GM20000 (cell line): ENCODE measurements around the gene GRK2.
A peak's percentile ranks its signal among the peaks of the same experiment; 100 is the strongest.
"Not testable (repeated sequence)": the region's sequence is repeated elsewhere in the genome, so short reads cannot be mapped to it uniquely, and the experiment has no call there.

Source experiments
- DNase-seq: peaks from one replicate; pipeline ENCODE4 v3.0.0; 2012; ENCODE audit warnings: low spot score
- CTCF ChIP-seq: IDR thresholded peaks from 2 replicates; pipeline ENCODE4 v1.5.1; 2012; ENCODE audit warnings: mild to moderate bottlenecking, control low read depth; ENCODE audit errors: extremely low read depth, missing control alignments

GRK2 gene

GRCh38 chr11:67266449-67267187 is at the start of gene GRK2:
Gene GRK2 (plus strand): TSS chr11:67266473. CDS start chr11:67266700, 227 bp downstream.
- DNase-seq = peak; percentile 83
- TF ChIP-seq CTCF = no peak

DNA sequence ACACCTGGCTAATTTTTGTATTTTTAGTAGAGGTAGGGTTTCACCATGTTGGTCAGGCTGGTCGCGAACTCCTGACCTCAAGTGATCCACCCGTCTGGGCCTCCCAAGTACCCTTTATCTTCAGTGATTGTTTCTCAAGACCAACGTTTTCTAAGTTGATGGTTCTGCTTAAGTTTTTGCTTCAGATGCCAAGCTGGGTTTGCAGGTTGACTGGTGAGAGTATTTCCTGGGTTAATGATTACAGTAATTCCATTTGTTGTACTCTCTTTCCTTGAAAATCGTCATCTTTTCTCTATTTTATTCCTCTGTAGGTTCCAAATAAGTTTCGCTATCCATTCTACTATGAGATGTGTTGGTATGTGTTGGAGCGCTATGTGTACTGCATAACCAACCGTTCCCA is 38.5 kb upstream of the GRK2 start:
- no peak for DNase-seq
- no peak for TF ChIP-seq CTCF

GRCh38 chr11:67230406-67230805 is 35.9 kb upstream of the GRK2 start:
- TF ChIP-seq CTCF = no peak
- DNase-seq = no peak

- DNase-seq = no peak
- no peak for TF ChIP-seq CTCF
These were observed 35.4 kb upstream of the GRK2 start for GRCh38 chr11:67230886-67231285.

- no peak for TF ChIP-seq CTCF
- DNase-seq = no peak
These were observed 32.6 kb upstream of the GRK2 start for GRCh38 chr11:67233584-67234190.

DNA sequence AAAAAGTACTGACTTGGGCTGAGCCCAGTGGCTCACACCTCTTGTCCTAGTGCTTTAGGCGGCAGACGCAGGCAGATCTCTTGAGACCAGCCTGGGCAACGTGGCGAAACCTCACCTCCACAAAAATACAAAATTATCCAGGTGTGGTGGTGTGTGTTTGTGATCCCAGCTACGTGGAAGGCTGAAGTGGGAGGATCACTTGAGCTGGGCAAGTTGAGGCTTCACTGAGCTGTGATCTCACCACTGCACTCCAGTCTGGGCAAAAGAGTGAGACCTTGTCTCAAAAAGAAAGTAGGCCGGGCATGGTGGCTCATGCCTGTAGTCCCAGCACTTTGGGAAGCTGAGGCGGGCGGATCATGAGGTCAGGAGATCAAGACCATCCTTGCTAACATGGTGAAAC is 31.7 kb upstream of the GRK2 start:
- DNase-seq = not testable (repeated sequence)

DNA sequence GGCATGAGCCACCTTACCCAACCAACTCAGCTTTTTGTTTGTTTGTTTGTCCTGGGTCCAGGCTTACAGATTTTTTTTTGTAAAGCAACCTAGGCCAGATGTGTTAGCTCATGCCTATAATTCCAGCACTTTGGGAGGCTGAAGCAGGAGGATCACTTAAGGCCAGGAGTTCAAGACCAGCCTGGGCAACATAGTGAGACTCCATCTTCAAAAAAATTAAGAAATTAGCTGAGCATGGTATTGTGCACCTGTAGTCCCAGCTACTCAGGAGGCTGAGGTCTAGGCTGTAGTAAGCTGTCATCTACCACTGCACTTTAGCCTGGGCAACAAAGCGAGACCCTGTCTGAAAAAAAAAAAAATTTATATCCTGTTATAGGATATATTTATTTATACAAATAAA is 28.7 kb upstream of the GRK2 start:
- DNase-seq = no peak
- no peak for TF ChIP-seq CTCF
